ENCODE measurements around the gene NFIX. TPM values are rescaled to one million over a fixed set of nuclear protein-coding genes. Genes with fewer than 3 reads are reported as not detected.
"Not testable (repeated sequence)": the region's sequence is repeated elsewhere in the genome, so short reads cannot be mapped to it uniquely, and the experiment has no call there.

The NFIX gene
- total and polyA plus RNA-seq, 2 experiments from 2014 or later = not detected

DNA sequence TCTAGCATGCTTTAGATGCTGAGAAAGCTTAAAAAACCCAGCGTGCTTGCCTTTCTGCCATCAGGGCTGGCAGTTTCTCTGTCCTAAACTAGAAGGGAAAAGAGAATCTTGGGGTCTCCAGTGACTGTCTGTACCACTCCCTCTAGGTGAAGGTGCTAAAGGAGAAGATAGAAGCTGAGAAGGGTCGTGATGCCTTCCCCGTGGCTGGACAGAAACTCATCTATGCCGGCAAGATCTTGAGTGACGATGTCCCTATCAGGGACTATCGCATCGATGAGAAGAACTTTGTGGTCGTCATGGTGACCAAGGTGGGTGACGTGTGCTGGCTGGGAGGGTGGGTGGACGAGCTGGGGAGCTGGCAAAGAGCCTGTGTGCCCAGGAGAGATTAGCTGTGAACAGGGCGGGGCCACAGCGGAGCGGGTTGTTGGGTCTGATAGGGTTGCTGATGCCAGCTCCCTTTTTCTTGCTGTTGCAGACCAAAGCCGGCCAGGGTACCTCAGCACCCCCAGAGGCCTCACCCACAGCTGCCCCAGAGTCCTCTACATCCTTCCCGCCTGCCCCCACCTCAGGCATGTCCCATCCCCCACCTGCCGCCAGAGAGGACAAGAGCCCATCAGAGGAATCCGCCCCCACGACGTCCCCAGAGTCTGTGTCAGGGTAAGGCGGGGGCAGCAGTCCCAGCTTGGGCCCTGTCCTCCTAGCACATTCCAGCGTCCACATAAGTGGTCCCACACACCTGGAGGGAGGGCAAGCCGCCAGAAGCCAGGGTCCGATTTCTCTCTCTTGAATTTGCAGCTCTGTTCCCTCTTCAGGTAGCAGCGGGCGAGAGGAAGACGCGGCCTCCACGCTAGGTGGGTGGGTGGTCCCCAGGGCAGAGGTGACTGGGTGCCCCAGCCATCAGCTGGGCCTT is 47.3 kb upstream of the NFIX start:
- TF ChIP-seq, protein P1, sequence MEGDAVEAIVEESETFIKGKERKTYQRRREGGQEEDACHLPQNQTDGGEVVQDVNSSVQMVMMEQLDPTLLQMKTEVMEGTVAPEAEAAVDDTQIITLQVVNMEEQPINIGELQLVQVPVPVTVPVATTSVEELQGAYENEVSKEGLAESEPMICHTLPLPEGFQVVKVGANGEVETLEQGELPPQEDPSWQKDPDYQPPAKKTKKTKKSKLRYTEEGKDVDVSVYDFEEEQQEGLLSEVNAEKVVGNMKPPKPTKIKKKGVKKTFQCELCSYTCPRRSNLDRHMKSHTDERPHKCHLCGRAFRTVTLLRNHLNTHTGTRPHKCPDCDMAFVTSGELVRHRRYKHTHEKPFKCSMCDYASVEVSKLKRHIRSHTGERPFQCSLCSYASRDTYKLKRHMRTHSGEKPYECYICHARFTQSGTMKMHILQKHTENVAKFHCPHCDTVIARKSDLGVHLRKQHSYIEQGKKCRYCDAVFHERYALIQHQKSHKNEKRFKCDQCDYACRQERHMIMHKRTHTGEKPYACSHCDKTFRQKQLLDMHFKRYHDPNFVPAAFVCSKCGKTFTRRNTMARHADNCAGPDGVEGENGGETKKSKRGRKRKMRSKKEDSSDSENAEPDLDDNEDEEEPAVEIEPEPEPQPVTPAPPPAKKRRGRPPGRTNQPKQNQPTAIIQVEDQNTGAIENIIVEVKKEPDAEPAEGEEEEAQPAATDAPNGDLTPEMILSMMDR (IDR thresholded peaks at IDR 0.05; ENCODE audit: low read depth, low read length) = no peak
- Histone ChIP-seq H3K27me3 (no peaks in the 10 kb centered on the region), H3K9me3 (ENCODE audit: low read depth) (no peaks in the 10 kb centered on the region), H3K4me3 (no peak overlapping the region), H3K36me3 (peaks cover 50% of the 10 kb centered on the region), H3K4me1 (ENCODE audit: low read depth) (peaks cover 4% of the 10 kb centered on the region), H3K27ac (no peak overlapping the region)
- no peak for DNase-seq (ENCODE audit: low read depth in 1 of 2, low spot score in 1 of 2)

DNA sequence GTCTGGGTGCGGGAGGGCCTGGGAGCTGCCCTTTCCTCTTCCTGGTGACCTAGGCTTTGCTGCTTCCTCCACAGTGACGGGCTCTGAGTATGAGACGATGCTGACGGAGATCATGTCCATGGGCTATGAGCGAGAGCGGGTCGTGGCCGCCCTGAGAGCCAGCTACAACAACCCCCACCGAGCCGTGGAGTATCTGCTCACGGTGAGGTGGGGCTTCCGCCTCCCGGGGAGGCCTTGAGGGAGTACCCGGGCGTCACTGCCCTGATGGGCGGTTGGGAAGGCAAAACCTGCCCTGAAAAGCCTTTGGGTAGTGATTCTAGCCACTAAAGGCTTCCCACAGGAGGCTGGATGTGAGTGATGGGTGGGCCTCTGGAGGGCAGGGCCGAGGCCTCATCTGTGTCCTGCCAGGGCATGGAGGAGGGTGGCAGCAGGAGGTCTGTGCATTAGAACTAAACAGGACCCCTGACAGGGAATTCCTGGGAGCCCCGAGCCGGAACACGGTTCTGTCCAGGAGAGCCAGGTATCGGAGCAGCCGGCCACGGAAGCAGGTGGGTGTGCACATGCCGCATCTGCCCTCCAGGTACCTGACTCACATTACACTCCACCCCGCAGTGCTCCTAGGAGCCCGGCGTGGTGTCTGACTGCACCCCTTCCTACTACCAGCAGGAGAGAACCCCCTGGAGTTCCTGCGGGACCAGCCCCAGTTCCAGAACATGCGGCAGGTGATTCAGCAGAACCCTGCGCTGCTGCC is 46.5 kb upstream of the NFIX start:
- DNase-seq (ENCODE audit: low read depth in 1 of 2, low spot score in 1 of 2) = no peak
- TF ChIP-seq, protein P1 (IDR thresholded peaks at IDR 0.05; ENCODE audit: low read depth, low read length) = no peak
- Histone ChIP-seq H3K9me3 (ENCODE audit: low read depth) (no peaks in the 10 kb centered on the region), H3K4me1 (ENCODE audit: low read depth) (peaks cover 4% of the 10 kb centered on the region), H3K27ac (no peak overlapping the region), H3K27me3 (no peaks in the 10 kb centered on the region), H3K36me3 (peaks cover 47% of the 10 kb centered on the region), H3K4me3 (no peak overlapping the region)

GRCh38 chr19:12949363-12950283 is 45.7 kb upstream of the NFIX start:
- Histone ChIP-seq H3K27me3 (no peaks in the 10 kb centered on the region), H3K27ac (no peak overlapping the region), H3K36me3 (peaks cover 43% of the 10 kb centered on the region), H3K4me3 (no peak overlapping the region), H3K4me1 (ENCODE audit: low read depth) (peaks cover 4% of the 10 kb centered on the region), H3K9me3 (ENCODE audit: low read depth) (no peaks in the 10 kb centered on the region)
- no peak for DNase-seq (ENCODE audit: low read depth in 1 of 2, low spot score in 1 of 2)
- TF ChIP-seq, protein P1 (IDR thresholded peaks at IDR 0.05; ENCODE audit: low read depth, low read length) = no peak

DNA sequence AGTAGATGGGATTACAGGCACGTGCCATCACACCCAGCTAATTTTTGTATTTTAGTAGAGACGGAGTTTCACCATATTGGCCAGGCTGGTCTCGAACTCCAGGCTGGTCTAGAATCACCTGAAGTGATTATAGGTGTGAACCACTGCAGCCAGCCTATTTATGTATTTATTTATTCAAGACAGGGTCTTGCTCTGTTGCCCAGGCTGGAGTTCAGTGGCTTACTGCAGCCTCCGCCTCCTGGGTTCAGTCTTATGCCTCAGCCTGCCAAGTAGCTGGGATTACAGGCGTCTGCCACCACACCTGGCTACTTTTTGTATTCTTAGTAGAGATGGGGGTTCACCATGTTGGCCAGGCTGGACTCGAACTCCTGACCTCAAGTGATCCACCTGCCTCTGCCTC is 43.2 kb upstream of the NFIX start:
- H3K9me3 ChIP-seq (ENCODE audit: low read depth); H3K4me1 ChIP-seq (ENCODE audit: low read depth); H3K27me3 ChIP-seq; H3K4me3 ChIP-seq; DNase-seq (ENCODE audit: low read depth in 1 of 2, low spot score in 1 of 2); H3K27ac ChIP-seq: not testable (repeated sequence)
- H3K36me3 ChIP-seq = peaks cover 40% of the 10 kb centered on the region

DNA sequence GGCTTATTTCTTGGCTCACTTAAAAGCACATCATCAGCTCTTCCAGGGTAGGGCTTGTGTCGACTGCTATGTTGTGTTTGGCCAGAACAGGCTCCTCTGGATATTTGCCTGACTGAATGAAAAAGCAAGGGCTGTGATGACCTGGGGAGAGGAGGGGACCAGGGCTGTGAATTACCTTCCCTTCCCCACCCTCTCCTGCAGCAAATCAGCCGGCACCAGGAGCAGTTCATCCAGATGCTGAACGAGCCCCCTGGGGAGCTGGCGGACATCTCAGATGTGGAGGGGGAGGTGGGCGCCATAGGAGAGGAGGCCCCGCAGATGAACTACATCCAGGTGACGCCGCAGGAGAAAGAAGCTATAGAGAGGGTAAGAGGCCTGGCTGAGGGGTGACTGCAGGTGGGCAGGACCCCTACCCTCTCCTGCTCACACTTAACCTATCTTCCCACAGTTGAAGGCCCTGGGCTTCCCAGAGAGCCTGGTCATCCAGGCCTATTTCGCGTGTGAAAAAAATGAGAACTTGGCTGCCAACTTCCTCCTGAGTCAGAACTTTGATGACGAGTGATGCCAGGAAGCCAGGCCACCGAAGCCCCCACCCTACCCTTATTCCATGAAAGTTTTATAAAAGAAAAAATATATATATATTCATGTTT is 42.7 kb upstream of the NFIX start:
- TF ChIP-seq, protein P1 (IDR thresholded peaks at IDR 0.05; ENCODE audit: low read depth, low read length) = no peak
- no peaks in the 10 kb centered on the region for H3K27me3 ChIP-seq
- peaks cover 6% of the 10 kb centered on the region for H3K4me1 ChIP-seq (ENCODE audit: low read depth)
- DNase-seq (ENCODE audit: low read depth in 1 of 2, low spot score in 1 of 2) = peak in 1 of 2 donors; percentile 77
- H3K9me3 ChIP-seq (ENCODE audit: low read depth) = no peaks in the 10 kb centered on the region
- peak overlapping the region; percentile 34 for H3K27ac ChIP-seq
- peaks cover 37% of the 10 kb centered on the region for H3K36me3 ChIP-seq
- H3K4me3 ChIP-seq = no peak overlapping the region

Measured in cardiac muscle cell (in vitro differentiated cells and primary cell).